Measurements from ENCODE around the gene LRCOL1.

The LRCOL1 gene

GRCh38 chr12:132637811-132638210, 27.4 kb upstream of the LRCOL1 start:
- FAIRE-seq: no peak
- no peak for DNase-seq (ENCODE audit: insufficient read length, low spot score)
- TF ChIP-seq POLR2A (IDR thresholded peaks at IDR 0.05; ENCODE audit: low read depth, low read length) (no peak), PAX5 (IDR thresholded peaks at IDR 0.05; ENCODE audit: insufficient read depth, low read length, severe bottlenecking) (no peak), SPI1 (IDR thresholded peaks at IDR 0.05; ENCODE audit: low read depth, low read length) (no peak), POLR2AphosphoS5 (IDR thresholded peaks at IDR 0.05; ENCODE audit: low read depth, low read length) (no peak), POU2F2 (IDR thresholded peaks at IDR 0.05; ENCODE audit: low read depth, low read length) (no peak), TAF1 (IDR thresholded peaks at IDR 0.05; ENCODE audit: low read depth, low read length) (no peak)

- peak; percentile 16 for FAIRE-seq
- TF ChIP-seq POLR2A (IDR thresholded peaks at IDR 0.05; ENCODE audit: low read depth, low read length): no peak
- TF ChIP-seq PAX5 (IDR thresholded peaks at IDR 0.05; ENCODE audit: insufficient read depth, low read length, severe bottlenecking): no peak
- no peak for TF ChIP-seq TAF1 (IDR thresholded peaks at IDR 0.05; ENCODE audit: low read depth, low read length)
- no peak for TF ChIP-seq SPI1 (IDR thresholded peaks at IDR 0.05; ENCODE audit: low read depth, low read length)
- no peak for TF ChIP-seq POLR2AphosphoS5 (IDR thresholded peaks at IDR 0.05; ENCODE audit: low read depth, low read length)
- TF ChIP-seq POU2F2 (IDR thresholded peaks at IDR 0.05; ENCODE audit: low read depth, low read length): no peak
- no peak for DNase-seq (ENCODE audit: insufficient read length, low spot score)
Observed at GRCh38 chr12:132635076-132635955, 24.9 kb upstream of the LRCOL1 start.

- FAIRE-seq (no peak), DNase-seq (ENCODE audit: insufficient read length, low spot score) (no peak)
- no peak for TF ChIP-seq POU2F2 (IDR thresholded peaks at IDR 0.05; ENCODE audit: low read depth, low read length)
- TF ChIP-seq SPI1 (IDR thresholded peaks at IDR 0.05; ENCODE audit: low read depth, low read length): no peak
- no peak for TF ChIP-seq PAX5 (IDR thresholded peaks at IDR 0.05; ENCODE audit: insufficient read depth, low read length, severe bottlenecking)
- no peak for TF ChIP-seq POLR2AphosphoS5 (IDR thresholded peaks at IDR 0.05; ENCODE audit: low read depth, low read length)
Observed at GRCh38 chr12:132634411-132634990, 24.1 kb upstream of the LRCOL1 start.

- DNase-seq (ENCODE audit: insufficient read length, low spot score) (no peak), FAIRE-seq (no peak)
- TF ChIP-seq POLR2AphosphoS5 (IDR thresholded peaks at IDR 0.05; ENCODE audit: low read depth, low read length) (no peak), TAF1 (IDR thresholded peaks at IDR 0.05; ENCODE audit: low read depth, low read length) (no peak), SPI1 (IDR thresholded peaks at IDR 0.05; ENCODE audit: low read depth, low read length) (no peak), PAX5 (IDR thresholded peaks at IDR 0.05; ENCODE audit: insufficient read depth, low read length, severe bottlenecking) (no peak), POLR2A (IDR thresholded peaks at IDR 0.05; ENCODE audit: low read depth, low read length) (no peak), POU2F2 (IDR thresholded peaks at IDR 0.05; ENCODE audit: low read depth, low read length) (no peak)
Observed at GRCh38 chr12:132633901-132634300, 23.5 kb upstream of the LRCOL1 start.

GRCh38 chr12:132633398-132633797, 23.0 kb upstream of the LRCOL1 start:
- DNase-seq (ENCODE audit: insufficient read length, low spot score) (no peak), FAIRE-seq (peak; percentile 78)
- TF ChIP-seq TAF1 (IDR thresholded peaks at IDR 0.05; ENCODE audit: low read depth, low read length) (no peak), SPI1 (IDR thresholded peaks at IDR 0.05; ENCODE audit: low read depth, low read length) (0 out of 2 replicates have a peak, but pooled peaks have one; percentile 21), POLR2AphosphoS5 (IDR thresholded peaks at IDR 0.05; ENCODE audit: low read depth, low read length) (no peak), POLR2A (IDR thresholded peaks at IDR 0.05; ENCODE audit: low read depth, low read length) (no peak)

GRCh38 chr12:132632521-132633228, 22.3 kb upstream of the LRCOL1 start:
- DNase-seq (ENCODE audit: insufficient read length, low spot score): no peak
- peak; percentile 82 for FAIRE-seq
- TF ChIP-seq POU2F2 (IDR thresholded peaks at IDR 0.05; ENCODE audit: low read depth, low read length): 0 out of 2 replicates have a peak, but pooled peaks have one; percentile 30
- TF ChIP-seq POLR2AphosphoS5 (IDR thresholded peaks at IDR 0.05; ENCODE audit: low read depth, low read length): no peak
- TF ChIP-seq SPI1 (IDR thresholded peaks at IDR 0.05; ENCODE audit: low read depth, low read length): peak; percentile 92
- TF ChIP-seq PAX5 (IDR thresholded peaks at IDR 0.05; ENCODE audit: insufficient read depth, low read length, severe bottlenecking): no peak
- TF ChIP-seq POLR2A (IDR thresholded peaks at IDR 0.05; ENCODE audit: low read depth, low read length): no peak
- 0 out of 2 replicates have a peak, but pooled peaks have one; percentile 12 for TF ChIP-seq TAF1 (IDR thresholded peaks at IDR 0.05; ENCODE audit: low read depth, low read length)

- TF ChIP-seq POLR2A (IDR thresholded peaks at IDR 0.05; ENCODE audit: low read depth, low read length): no peak
- no peak for TF ChIP-seq TAF1 (IDR thresholded peaks at IDR 0.05; ENCODE audit: low read depth, low read length)
- TF ChIP-seq POU2F2 (IDR thresholded peaks at IDR 0.05; ENCODE audit: low read depth, low read length): no peak
- no peak for TF ChIP-seq POLR2AphosphoS5 (IDR thresholded peaks at IDR 0.05; ENCODE audit: low read depth, low read length)
- TF ChIP-seq SPI1 (IDR thresholded peaks at IDR 0.05; ENCODE audit: low read depth, low read length): no peak
- no peak for TF ChIP-seq PAX5 (IDR thresholded peaks at IDR 0.05; ENCODE audit: insufficient read depth, low read length, severe bottlenecking)
- no peak for FAIRE-seq
- DNase-seq (ENCODE audit: insufficient read length, low spot score): no peak
Observed at GRCh38 chr12:132631666-132632065, 21.3 kb upstream of the LRCOL1 start.

GRCh38 chr12:132630672-132631071, 20.3 kb upstream of the LRCOL1 start:
- DNase-seq (ENCODE audit: insufficient read length, low spot score): no peak
- no peak for TF ChIP-seq SPI1 (IDR thresholded peaks at IDR 0.05; ENCODE audit: low read depth, low read length)
- no peak for TF ChIP-seq PAX5 (IDR thresholded peaks at IDR 0.05; ENCODE audit: insufficient read depth, low read length, severe bottlenecking)
- TF ChIP-seq POLR2A (IDR thresholded peaks at IDR 0.05; ENCODE audit: low read depth, low read length): no peak
- TF ChIP-seq TAF1 (IDR thresholded peaks at IDR 0.05; ENCODE audit: low read depth, low read length): no peak
- TF ChIP-seq POLR2AphosphoS5 (IDR thresholded peaks at IDR 0.05; ENCODE audit: low read depth, low read length): no peak
- TF ChIP-seq POU2F2 (IDR thresholded peaks at IDR 0.05; ENCODE audit: low read depth, low read length): no peak
- FAIRE-seq: no peak

GRCh38 chr12:132629330-132629729, 18.9 kb upstream of the LRCOL1 start:
- no peak for DNase-seq (ENCODE audit: insufficient read length, low spot score)
- TF ChIP-seq TAF1 (IDR thresholded peaks at IDR 0.05; ENCODE audit: low read depth, low read length) (no peak), POU2F2 (IDR thresholded peaks at IDR 0.05; ENCODE audit: low read depth, low read length) (no peak), PAX5 (IDR thresholded peaks at IDR 0.05; ENCODE audit: insufficient read depth, low read length, severe bottlenecking) (no peak), POLR2AphosphoS5 (IDR thresholded peaks at IDR 0.05; ENCODE audit: low read depth, low read length) (no peak), SPI1 (IDR thresholded peaks at IDR 0.05; ENCODE audit: low read depth, low read length) (no peak), POLR2A (IDR thresholded peaks at IDR 0.05; ENCODE audit: low read depth, low read length) (no peak)
- no peak for FAIRE-seq
